Body of pancreas (tissue), 4 donors: ENCODE results near the gene PPRC1.

Experiments used
- POLR2A ChIP-seq, 3 donors: fragments of 450-650 bp; IDR thresholded peaks; one replicate each; pipeline ENCODE4 v1.6.1; 2016; ENCODE audit warnings: antibody characterized with exemption in 3 of 3, mild to moderate bottlenecking in 2 of 3
- TF ChIP-seq, protein P1 (sequence below), 7 experiments: fragments of 450-650 bp in 4 of 7; fragments of 200-600 bp in 3 of 7; sonication (generic) in 3 of 7; IDR thresholded peaks; one replicate each; pipeline ENCODE4 v1.5.1; 2016 to 2019; ENCODE audit warnings: antibody characterized with exemption in 7 of 7

DNA sequence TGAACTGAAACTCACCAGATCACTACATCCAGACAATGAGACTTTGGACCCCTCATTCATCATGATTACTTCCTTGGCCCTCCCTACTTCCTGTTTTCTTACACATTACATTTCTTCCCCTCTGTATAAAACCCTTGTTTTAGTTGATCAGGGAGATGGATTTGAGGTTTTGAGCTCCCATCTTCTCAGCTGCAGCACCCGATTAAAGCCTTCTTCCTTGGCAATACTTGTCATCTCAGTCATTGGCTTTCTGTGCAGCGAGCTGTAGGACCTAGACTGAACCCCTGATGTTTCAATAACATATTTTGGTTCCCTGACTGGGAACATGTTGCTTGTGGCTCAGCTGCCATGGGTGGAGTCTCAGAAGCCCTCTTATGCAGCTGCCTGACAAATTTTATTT lies 52.4 kb downstream of the PPRC1 start:
- no peak for TF ChIP-seq POLR2A (IDR thresholded peaks at IDR 0.05)
- TF ChIP-seq, protein P1, sequence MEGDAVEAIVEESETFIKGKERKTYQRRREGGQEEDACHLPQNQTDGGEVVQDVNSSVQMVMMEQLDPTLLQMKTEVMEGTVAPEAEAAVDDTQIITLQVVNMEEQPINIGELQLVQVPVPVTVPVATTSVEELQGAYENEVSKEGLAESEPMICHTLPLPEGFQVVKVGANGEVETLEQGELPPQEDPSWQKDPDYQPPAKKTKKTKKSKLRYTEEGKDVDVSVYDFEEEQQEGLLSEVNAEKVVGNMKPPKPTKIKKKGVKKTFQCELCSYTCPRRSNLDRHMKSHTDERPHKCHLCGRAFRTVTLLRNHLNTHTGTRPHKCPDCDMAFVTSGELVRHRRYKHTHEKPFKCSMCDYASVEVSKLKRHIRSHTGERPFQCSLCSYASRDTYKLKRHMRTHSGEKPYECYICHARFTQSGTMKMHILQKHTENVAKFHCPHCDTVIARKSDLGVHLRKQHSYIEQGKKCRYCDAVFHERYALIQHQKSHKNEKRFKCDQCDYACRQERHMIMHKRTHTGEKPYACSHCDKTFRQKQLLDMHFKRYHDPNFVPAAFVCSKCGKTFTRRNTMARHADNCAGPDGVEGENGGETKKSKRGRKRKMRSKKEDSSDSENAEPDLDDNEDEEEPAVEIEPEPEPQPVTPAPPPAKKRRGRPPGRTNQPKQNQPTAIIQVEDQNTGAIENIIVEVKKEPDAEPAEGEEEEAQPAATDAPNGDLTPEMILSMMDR (IDR thresholded peaks at IDR 0.05): no peak
